Astrocyte (in vitro differentiated cells and primary cell): Measurements from ENCODE around the gene PLD5.

Experiments used
- CTCF ChIP-seq: IDR thresholded peaks from 2 replicates; pipeline ENCODE4 v1.5.1; 2011; ENCODE audit warnings: low read depth, mild to moderate bottlenecking, inconsistent platforms, low read length, moderate library complexity; ENCODE audit not compliant: insufficient read depth
- EZH2 ChIP-seq: IDR thresholded peaks from 2 replicates; pipeline ENCODE4 v1.6.1; 2012; ENCODE audit warnings: mild to moderate bottlenecking, low read length, inconsistent platforms; ENCODE audit not compliant: insufficient read depth

- TF ChIP-seq CTCF (no peak), EZH2 (no peak)
These were observed 1.3 kb upstream of the PLD5 start for GRCh38 chr1:242525769-242526168.
